ENCODE measurements around the gene CLEC11A. TPM values are rescaled to one million over a fixed set of nuclear protein-coding genes. Genes with fewer than 3 reads are reported as not detected.

CLEC11A gene
- total RNA-seq, 6 donors from 2014 or later = 3.9 to 19.6 (median 15.9) TPM

DNA sequence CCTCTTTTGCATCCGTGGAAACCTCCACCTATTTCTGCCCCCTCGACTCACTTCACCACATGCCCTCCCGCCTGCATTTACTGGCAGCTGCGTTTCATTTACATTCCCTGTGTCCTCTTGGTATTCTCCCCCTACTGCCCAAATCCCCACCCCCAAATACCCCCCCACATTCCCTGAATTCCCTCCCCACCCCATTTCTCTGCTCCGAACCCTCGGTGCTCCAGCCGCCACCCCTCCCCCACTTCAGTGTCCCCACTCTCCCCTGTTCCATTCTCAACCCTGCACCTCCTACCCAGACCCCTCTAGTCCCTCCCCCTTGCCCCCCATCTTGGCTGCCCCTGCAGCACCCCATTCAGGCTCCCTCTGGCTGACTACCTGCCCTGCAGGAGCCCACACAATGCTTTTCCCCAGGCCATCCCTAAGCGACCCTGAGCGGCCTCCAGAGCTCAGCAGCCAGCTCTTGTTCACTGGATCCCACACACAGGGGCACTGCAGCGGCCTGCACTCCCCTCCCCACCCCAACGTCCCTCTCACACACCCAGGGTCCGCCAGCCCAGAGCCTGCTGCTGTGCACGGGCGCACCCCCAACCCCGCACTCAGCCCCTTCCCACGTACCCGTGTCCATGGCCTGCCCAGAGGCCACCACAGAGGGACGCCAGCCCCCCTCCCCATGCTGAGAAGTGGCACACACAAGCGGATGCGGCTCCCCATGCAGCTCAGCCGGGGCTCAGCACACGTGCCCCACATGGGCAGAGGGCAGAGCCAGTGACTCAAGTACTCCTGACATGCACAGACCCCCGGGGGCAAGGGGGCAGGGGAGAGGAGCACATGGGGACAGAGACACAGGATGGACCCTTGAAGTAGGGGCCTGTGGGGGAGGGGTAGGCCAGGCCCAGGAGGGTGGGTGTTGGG is 29.8 kb upstream of the CLEC11A start:
- Histone ChIP-seq H3K4me3 (no peak overlapping the region), H3K36me3 (no peaks in the 10 kb centered on the region), H3K27me3 (peaks cover 0 to 28% (median 19%) of the 10 kb centered on the region in 4 donors), H3K27ac (no peak overlapping the region), H3K4me1 (peaks cover 0 to 11% (median 0%) of the 10 kb centered on the region in 4 donors), H3K9me3 (no peaks in the 10 kb centered on the region)
- 6 to 14% methylated on average over 13 to 16 of the region's 23 CpGs for WGBS, 2 donors
- ATAC-seq (ENCODE audit: low FRiP score in 2 of 2) (no peak), DNase-seq (peak in 1 of 2 donors; percentile 59)
- TF ChIP-seq, protein P1, sequence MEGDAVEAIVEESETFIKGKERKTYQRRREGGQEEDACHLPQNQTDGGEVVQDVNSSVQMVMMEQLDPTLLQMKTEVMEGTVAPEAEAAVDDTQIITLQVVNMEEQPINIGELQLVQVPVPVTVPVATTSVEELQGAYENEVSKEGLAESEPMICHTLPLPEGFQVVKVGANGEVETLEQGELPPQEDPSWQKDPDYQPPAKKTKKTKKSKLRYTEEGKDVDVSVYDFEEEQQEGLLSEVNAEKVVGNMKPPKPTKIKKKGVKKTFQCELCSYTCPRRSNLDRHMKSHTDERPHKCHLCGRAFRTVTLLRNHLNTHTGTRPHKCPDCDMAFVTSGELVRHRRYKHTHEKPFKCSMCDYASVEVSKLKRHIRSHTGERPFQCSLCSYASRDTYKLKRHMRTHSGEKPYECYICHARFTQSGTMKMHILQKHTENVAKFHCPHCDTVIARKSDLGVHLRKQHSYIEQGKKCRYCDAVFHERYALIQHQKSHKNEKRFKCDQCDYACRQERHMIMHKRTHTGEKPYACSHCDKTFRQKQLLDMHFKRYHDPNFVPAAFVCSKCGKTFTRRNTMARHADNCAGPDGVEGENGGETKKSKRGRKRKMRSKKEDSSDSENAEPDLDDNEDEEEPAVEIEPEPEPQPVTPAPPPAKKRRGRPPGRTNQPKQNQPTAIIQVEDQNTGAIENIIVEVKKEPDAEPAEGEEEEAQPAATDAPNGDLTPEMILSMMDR (IDR thresholded peaks at IDR 0.05) = no peak
- TF ChIP-seq EP300 (IDR thresholded peaks at IDR 0.05) = no peak
- no peak for TF ChIP-seq POLR2AphosphoS5 (IDR thresholded peaks at IDR 0.05)
- no peak for TF ChIP-seq POLR2A (IDR thresholded peaks at IDR 0.05)

DNA sequence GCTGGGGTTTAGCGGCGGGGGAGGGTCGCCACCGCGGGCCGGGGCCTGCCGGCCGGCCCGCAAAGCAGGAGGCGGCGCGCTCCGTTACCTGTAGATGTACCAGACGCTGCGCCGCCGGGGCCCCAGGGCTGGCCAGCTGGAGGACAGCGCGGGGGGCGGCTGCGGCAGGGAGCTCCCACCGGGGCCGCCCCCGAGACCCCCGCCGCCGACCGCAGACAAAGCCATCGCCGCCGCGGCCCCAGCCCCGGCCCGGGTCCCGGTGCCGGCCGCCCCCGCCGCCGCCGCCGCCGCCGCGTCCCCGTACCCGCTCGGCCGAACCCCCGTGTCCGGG is 28.4 kb upstream of the CLEC11A start:
- Histone ChIP-seq H3K9me3 (no peaks in the 10 kb centered on the region), H3K4me3 (no peak overlapping the region), H3K27ac (no peak overlapping the region), H3K4me1 (peaks cover 0 to 11% (median 0%) of the 10 kb centered on the region in 4 donors), H3K36me3 (no peaks in the 10 kb centered on the region), H3K27me3 (peaks cover 0 to 28% (median 19%) of the 10 kb centered on the region in 4 donors)
- WGBS, 2 donors = 9% methylated on average over 9 of the region's 51 CpGs; no CpG with 5 or more reads in 1 of the 2 donors
- ATAC-seq (ENCODE audit: low FRiP score in 2 of 2) (no peak), DNase-seq (peak in 1 of 2 donors; percentile 56)
- TF ChIP-seq EP300 (IDR thresholded peaks at IDR 0.05) (no peak), POLR2AphosphoS5 (IDR thresholded peaks at IDR 0.05) (no peak), POLR2A (IDR thresholded peaks at IDR 0.05) (no peak)
- TF ChIP-seq, protein P1 (IDR thresholded peaks at IDR 0.05) = no peak

DNA sequence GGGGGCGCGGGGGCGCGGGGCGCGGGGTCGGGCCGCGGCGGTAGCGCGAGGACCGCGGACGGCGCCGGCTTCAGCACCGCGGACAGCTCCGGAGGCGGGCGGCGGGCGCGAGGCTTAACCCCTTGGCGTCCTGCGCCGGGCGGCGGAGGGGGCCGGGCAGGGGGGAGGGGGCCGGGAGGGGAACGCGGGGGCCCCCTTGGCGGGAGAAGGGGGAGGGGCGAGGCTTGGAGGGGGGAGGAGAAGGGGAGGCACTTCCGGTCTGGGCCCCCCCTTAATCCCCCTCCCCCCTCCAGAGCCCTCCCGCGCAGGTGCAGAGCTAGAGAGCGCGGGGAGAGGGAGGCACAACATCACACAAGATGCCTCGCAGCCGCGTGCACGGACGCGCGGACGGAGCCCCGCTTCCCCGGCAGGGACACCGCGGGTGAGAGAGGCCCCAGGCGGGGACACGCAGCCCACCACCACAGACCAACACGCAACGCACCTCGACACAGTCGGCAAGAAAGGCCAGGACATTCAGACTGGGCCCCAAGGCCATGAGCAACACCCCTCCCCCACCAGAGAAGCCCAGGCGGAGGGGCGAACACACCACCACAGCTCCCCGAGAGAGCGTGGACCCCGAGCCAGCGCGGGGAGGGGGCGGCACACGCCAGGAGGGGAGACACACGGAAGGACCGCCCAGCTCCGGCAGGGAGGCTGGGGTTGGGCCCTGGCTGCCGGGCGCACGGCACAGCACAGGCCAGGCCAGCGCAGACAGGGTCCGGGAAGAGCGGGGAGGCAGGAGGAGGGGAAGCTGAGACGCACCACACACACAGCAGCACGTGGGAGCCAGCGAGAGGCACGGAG is 27.7 kb upstream of the CLEC11A start:
- no peaks in the 10 kb centered on the region for H3K9me3 ChIP-seq
- H3K27ac ChIP-seq = no peak overlapping the region
- 1 to 2% methylated on average over 23 to 36 of the region's 81 CpGs for WGBS, 2 donors
- TF ChIP-seq, protein P1 (IDR thresholded peaks at IDR 0.05) = no peak
- H3K4me3 ChIP-seq = no peak overlapping the region
- peak in 1 of 2 donors; percentile 87 for DNase-seq
- H3K4me1 ChIP-seq = peaks cover 0 to 11% (median 0%) of the 10 kb centered on the region in 4 donors
- peak in 1 of 2 donors; percentile 51 for ATAC-seq (ENCODE audit: low FRiP score in 2 of 2)
- peaks cover 0 to 28% (median 19%) of the 10 kb centered on the region in 4 donors for H3K27me3 ChIP-seq
- H3K36me3 ChIP-seq = no peaks in the 10 kb centered on the region

DNA sequence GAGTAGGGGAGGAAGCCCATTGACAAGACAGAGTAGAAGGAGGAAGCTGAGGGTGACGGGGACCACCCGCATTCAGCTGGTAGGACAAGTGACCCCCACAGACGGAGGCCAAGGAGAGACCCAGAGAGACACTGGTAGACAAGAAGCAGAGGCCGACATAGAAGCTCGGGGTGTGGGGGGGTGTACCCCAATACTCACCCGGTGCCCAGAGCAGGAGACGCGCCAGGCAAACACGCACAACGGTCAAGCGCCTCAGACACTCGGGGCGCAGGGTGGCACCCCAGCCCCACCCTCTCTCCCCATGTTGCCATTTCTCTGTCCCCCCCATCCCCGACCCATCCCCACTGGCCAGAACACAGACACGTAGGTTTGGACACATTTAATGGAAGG is 27.1 kb upstream of the CLEC11A start:
- peaks cover 0 to 28% (median 19%) of the 10 kb centered on the region in 4 donors for H3K27me3 ChIP-seq
- TF ChIP-seq, protein P1 (IDR thresholded peaks at IDR 0.05) = no peak
- no peak for TF ChIP-seq POLR2A (IDR thresholded peaks at IDR 0.05)
- TF ChIP-seq EP300 (IDR thresholded peaks at IDR 0.05) = no peak
- TF ChIP-seq POLR2AphosphoS5 (IDR thresholded peaks at IDR 0.05) = no peak
- H3K9me3 ChIP-seq = no peaks in the 10 kb centered on the region
- ATAC-seq (ENCODE audit: low FRiP score in 2 of 2) (no peak), DNase-seq (no peak)
- H3K4me1 ChIP-seq = peaks cover 0 to 11% (median 0%) of the 10 kb centered on the region in 4 donors
- no peak overlapping the region for H3K4me3 ChIP-seq
- H3K27ac ChIP-seq = no peak overlapping the region
- no peaks in the 10 kb centered on the region for H3K36me3 ChIP-seq
- WGBS, 2 donors = 27 to 55% methylated on average over 6 to 14 of the region's 15 CpGs

All from upper lobe of left lung (tissue), 6 donors.